GM19240 (cell line): ENCODE data around the gene TMEM115.

ENCODE experiments used
- DNase-seq: peaks from one replicate; pipeline ENCODE4 v3.0.0; 2011; ENCODE audit warnings: low spot score; ENCODE audit not compliant: insufficient read length

TMEM115 gene

DNA sequence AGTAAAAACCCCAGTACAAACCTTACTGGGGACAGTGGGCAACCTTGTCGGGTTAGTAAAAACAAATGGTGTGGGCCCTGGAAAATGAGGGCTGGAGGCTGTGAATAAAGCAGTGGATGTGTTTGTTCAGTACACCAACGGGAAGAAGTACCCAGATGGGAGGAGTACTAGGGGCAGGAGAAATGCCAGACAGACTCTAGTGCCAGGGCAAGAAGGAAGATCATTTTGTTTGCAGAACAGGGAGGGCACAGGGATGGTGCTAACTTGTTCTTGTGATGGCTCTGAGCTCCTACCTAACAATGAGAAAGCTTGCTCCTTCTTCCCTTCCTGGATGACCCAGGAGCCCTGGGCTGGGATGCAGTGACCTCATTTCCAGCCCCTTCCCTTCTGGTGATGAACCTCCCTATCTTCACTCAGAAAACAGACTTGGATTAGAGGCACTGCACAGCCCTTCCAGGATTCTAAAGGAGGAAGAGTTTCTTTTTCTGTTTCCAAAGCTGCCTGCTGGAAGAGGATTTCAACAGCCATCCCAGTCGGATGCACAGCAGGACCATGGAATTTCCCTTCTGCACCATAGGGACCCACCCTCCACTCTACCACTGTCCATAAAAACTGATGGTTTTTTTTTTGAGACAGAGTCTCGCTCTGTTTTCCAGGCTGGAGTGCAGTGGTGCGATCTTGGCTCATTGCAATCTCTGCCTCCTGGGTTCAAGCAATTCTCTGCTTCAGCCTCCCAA, 24.8 kb downstream of the TMEM115 start:
- DNase-seq: no peak

DNA sequence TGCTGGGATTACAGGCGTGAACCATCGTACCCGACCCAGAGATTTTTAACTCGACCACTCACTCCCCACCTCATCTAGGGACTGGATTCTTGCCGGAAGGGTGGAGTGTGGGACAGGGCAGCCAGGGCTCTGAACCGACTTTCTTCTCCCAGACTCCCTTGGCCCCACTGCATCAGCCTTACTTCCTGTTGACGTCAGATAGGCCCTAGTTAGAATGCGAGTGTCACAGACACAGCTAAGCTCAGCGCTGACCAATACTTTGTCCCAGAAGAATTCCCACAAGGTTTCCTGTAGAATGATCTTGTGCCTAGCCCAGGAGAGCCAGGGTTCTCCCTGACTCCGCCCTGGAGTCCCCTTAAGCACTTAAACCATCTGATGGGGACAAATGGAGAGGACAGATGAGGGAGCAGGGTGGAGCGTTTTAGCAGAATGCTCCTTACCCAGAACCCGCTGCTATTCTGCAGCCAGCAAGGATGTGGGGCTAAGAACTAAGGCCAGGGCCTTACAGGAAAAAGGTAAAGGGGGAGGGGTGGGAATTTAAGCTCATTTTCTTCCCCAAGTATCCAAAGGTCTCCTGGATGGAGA, 25.5 kb downstream of the TMEM115 start:
- DNase-seq: no peak

DNA sequence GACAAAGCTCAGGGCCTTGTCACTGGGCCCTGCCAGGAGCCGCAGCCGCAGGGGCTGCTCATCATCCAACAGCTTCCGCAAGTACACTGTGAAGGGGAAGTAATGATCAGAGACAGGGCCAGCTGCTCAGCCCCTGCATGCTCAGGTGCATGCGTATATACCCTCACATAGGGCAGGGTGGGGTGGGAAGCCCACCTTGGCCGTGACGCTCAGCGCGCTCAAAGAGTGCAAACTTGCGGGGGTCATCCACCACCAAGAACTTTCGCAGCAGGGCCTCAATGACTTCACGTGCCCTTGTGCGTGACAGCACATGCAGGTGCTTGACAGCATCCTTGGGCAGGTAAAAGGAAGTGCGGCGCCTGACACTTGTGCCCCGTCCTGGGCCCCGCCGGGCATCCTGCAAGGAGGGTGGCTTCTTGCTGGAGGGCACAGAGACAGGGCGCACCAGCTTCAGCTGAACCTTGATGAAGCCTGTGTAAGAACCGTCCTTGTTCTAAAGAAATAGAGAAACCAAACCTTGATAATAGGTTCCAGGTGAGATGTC, 27.9 kb downstream of the TMEM115 start:
- no peak for DNase-seq

DNA sequence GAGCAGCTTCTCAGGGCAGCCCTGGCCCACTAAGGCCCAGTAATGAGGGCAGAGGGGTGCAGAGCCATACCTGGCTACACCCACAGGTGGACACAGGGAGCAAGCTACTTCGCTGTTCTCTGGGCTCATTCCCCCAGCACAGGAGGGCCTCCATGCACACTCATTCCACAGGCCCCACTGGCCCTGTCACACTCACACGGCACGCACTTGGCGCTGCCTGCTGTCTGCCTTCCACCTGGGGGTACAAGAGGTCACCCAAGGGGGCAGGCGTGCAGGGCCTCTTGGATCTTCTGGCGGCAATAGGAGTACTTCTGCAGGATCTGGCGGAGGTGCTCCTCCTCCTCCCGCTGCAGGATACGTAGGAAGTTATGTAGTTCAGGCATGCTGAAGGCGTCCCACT, 29.0 kb downstream of the TMEM115 start:
- DNase-seq: no peak

DNA sequence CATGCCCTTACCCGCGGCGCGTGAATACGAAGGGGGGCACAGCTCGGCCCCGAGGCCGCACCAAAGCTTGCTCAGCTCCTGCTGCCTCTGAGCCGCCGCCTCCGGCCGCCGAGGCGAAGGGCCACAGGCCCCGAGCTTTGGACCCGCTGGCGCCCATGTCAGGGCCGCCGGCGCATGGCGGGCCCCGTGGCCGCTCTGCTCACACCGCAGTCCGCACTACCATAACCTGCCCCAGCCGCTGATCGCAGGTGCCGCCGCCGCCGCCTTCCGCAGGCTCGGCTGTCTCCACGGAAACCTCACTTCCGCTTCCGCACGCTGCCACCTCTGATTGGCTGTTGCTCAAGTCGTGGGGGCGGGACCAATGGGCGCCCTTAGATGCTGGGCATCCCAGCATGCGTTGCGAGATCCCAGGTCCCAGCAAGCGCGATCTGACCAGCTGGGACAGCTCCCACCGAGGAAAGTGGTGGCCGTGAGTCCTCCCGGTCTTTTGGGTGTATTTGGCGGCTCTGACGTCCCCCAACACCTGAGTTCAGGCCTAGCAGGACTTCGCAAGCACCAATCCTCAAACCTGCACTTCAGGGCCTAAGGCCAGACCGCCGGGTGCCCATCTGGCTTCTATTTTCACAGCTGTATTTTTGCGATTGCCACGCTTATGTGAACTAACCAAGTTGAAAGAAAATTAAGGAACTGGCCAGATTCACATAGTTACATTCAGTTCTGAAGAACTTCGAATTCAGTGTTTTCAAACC, 31.2 kb downstream of the TMEM115 start, which contains the start of gene TUSC2:
Gene TUSC2 (minus strand): TSS at position 281 of the 749 bp plus-strand sequence. CDS start 124 bp downstream, at position 157.
- DNase-seq: peak; percentile 90

DNA sequence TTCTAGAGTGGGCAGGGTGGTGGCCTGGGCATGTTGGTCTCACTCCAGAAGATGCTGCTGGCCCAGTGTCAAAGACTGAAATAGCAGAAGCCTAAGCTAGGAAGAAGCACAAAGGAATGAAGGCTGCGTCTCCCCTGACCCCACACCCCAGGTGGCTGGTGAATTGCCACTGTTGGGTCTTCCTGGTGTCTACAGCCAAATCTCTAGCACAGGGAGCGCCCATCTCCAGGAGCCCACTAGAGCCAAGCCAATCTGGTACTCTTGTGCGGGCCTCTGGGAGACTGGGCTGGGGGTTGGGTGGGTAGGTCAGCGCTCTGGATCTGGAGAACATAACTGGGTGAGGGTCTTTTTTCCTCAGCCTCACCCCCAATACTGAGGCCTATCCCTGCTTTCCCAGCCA, 32.2 kb downstream of the TMEM115 start:
- no peak for DNase-seq

DNA sequence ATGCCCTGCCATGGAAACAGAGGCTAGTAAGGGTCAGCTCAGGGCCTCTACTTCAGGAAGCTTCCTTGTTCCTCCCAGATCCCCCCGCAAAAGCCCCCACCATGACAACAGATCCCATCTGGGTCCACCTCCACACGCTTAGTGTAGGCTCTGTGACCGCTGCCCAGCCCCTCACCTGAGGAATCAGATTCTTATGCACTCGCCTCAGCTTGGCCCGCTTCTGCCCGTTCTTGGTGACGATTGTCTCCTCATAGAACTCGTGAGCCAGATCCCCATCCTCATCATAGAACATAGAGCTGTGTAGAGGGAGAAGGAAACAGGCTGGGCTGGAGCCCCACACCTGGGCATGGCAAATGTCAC, 33.2 kb downstream of the TMEM115 start:
- DNase-seq: no peak

DNA sequence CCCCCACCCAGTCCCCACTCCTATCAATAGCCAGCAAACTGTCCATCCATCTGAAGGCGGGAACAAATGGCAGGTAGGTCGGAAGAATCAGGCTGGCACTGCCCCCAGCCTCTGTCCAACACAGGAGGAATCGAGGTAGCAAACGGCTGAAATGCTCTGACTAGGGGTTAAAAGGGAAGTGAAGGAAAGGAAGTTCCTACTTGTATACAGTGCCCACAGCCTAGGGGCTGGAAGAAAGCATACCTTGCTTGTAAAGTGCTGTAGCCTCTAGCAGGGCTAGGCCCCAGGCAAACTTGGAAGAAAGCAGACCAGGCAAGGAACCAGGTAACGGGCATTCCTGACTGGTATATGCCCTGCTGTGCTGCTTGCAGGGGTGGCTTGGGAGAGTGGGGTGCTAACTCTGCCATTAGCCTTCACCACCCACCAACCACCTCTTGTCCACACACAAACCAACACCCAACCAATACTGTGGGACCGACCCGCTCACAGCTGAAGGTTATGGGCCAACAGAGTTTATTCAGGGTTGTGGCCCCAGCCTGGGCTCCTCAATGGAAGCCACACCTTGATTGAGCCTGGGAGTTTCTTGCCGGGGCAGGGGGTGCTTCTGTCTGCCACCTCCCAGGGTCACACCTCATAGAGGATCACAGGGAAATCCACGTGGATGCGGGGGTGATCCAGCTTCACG, 33.7 kb downstream of the TMEM115 start:
- no peak for DNase-seq

DNA sequence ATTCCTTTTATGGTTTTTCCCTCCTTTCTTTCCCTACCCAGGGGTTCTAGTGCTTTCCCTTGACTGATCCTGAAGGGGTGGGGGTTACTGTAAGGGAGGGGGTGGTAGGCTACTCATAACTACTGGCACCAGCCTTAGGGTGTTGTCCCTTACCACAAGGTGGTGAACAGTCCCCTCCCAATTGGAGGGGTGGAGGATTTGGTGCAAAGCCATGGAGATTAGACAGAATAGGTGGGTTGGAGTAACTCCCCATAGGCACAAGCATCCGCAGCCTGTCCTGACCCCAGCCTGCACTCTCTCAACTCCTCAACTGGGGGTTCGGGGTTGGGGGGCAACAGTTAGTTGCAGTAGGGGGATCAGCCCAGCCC, 34.2 kb downstream of the TMEM115 start:
- DNase-seq: no peak

DNA sequence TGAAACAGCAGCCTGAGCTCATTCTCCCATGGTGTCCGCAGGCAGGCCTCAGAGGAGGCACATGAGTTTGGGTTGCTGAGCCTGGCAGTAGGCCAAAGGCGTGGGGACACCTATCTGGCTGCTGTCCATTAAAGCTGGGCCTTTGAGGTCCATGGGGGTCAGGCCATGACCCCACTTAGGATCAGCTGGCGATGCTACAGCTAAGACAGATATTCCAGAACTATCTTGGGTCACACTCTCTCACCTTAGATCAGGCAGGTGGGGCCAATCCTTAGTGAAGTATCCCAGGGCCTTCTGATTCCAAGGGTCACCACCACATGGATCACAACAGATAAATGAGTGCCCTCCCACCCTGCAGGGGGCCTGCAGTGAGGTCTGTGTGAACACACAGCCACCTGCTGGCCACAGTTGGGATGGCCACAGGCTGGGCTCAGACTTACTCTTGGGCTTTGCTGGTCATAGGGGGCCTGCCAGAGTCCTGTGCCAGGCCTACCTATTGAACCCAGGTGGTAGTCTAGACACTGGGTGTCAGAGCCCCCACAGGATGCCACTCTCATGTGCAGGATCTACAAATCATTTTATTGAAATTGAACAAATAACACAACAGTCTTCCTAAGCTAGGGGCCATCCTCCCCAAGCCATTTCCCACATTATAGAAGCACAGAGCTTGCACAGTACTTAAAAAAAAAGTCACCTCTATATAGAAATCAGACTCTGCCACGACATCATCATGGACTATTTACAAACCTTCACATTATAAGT, 34.8 kb downstream of the TMEM115 start:
- peak; percentile 43 for DNase-seq

DNA sequence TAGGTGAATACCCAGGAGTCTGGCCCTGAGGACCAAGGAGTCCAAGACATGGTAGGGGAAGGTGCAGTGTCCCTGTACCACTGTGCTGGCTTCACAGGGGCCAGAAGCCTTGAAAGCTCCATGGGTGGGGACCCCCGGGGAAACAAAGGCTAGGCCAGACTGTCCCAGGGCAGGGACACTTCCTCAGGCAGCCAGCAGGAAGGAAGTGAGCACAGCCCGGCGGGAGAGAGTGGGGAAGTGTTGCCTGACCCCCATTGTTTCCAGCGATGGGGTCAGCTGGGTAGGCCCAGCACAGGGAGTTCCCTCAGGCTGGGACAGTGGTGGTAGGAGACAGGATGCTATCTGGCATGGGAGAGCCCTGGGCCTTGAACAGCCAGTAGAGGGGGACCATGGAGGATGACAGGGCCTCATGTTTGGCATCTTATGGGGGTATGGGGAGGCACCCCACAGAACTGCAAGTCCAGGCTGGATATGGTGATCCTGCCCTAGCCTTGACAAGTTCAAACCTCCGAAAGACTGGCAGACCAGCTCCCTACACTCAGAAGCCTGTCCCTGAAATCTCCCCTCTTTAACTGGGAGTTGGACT, 35.6 kb downstream of the TMEM115 start:
- no peak for DNase-seq

DNA sequence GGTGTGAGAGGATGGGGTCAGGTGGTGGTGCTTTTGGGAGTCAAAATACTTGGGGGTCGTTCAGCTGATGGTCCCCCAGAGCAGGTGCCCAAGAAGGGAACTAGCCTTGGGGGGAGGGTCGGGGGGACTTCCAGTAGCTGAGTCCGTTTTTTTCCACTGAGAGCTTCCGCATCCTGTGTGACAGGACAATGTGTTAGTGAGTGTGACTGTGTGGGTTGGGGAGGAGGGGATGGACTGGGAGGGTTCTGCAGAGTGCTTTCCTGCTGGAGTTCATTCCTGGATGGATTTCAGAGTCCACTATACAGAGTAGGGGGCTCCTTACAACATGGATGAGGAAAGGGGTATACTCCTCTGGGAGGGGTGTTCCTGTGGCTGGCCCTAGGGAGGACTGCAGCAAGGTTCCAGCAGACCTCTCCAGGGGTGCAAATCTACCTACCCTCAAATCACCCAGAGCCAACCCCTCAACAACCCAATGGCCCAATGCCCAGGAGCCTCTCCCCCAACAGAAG, 36.2 kb downstream of the TMEM115 start:
- no peak for DNase-seq

DNA sequence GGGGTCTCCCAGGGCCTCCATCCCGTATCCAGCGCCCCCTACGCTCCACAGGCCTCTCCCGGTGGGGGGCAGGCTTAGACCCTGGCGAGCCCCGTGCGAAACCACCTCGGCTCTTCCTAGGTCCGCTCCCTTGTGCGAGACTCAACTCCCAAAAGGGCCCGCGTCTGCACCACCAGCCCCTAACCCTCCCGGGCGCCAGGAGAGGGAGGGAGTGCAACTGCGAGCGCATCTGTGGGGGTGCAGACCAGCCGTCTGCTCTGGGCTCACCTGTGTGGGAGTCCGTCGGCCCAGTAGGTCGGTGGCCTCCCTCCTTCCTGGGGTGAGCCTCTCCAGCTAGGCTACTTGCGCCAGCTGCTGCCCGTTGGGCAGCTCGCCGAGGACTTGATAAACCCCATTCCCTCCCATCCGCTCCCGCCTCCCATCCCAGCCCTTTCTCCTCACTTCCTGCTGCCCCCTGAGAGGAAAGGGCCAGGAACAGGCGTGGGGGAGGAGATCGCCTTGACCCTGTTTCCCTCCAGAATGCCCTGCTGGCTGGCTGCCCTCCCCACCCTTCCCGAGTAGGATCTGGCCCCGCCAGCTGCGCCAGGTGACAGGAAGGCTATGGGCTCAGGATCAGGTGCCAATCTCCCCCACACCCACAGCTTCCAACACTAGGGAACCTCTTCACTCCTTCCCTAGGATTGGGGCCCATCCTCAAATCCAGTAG, 36.8 kb downstream of the TMEM115 start, which contains the start of gene HYAL2:
Gene HYAL2 (minus strand): TSS at position 360 of the 706 bp plus-strand sequence. CDS start 2,256 bp downstream, outside the sequence.
- no peak for DNase-seq

DNA sequence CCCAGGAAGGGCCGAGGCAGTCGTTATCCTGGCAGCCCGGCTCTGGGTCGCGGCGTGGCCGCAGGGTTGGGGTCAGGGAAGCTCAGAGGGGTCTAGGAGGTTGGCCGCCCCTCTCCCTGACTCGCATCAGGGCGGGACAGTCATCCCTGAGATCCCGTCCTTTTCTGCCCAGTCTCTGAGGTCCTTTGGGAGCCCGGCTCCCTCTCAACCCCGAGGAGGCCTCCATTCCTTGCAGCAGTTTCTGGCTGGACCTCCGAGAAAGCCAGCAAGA, 37.3 kb downstream of the TMEM115 start:
- DNase-seq: no peak

DNA sequence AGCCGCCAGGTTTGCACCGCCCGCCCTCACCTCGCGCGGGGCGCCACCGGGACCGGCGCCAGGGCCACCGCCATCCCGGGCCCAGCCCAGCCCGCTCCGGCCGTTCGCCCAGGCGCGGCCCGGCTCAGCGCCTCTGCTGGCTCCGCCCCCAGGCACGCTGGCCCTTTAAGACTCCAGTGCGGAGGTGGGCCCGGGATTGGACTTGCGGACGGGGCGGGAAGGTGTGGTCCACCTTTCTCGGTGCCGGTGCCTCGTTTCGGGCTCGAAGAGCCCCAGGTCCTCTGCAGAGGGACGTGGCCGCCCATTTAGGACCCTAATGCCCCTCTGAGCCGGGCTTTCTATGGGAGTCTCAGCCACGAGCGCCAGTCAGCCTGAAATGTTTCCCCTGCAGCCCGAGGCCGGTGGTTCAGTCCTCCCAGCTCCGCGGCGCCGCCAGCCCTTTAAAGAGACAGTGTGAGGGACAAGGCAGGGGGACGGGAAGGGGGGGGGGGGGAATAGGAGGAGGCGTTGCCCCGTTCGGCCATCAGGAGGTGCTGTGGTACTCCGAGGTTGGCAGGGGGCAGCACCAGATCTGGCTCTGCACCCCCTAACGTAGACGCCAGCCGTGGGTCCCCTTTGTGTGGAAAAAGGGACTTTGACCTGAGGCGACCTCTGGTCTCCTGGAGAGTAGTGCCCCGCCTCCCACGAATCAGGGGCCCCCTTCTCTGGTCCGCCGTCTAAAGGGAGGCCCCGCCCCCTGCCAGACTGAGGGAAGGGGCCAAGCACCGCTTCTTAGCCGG, 37.8 kb downstream of the TMEM115 start:
- DNase-seq: peak; percentile 80

DNA sequence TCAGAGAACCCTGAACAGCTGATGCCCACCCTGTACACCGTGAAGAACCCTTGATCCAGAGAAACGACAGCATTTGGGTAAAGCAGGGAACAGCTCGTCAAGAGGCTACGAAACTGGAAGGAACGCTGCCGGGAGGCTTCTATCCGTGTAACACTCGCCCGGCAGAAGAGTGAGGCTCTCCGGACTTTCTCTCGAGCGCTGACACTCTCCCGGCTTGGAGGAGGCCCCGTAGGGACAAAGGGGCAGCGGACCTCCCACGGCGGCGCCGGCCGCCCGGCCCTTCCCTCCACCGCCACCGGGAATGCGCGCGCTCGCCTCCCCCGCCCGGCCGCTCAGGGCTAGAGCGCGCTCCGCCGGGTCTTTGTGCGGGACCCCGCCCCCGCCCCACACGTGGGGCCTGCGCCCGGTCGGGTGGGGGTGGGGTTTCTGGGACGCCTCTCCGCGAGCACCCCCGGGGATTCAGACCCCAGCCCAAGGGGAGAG, 38.4 kb downstream of the TMEM115 start:
- peak; percentile 34 for DNase-seq

DNA sequence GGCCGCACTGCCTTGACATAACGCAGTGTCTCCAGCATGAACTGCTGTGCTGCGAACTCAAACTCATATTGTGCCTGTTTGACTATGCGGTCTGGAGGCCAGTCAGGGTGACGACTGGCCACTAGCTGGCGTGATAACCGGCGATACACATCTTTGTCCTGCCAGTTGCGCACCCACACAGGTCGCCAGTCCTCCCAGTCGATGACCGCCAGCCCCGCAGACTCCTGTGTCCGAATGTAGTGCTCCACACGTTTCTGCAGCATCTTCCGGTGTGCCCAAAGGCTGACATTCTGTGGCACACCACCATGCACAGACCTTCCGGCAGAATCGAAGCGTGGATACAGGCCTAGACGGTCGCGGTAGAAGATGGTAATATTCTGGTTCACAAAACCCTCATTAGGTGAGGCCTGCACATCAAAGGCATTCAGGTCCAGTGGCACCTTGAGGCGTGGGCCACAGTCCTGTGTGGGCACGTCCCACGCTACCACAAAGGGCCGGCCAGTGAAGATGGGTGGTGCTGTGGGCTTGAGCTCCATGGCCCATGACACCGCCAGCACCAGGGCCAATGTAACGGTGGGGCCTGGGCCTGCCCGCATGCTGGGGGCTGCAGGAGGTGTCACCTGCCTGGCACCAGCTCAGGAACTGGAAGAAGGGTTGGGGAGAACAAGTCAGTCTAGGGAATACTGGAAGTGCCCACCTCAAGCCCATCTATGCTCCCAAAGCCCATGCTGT, 39.3 kb downstream of the TMEM115 start:
- DNase-seq: no peak

DNA sequence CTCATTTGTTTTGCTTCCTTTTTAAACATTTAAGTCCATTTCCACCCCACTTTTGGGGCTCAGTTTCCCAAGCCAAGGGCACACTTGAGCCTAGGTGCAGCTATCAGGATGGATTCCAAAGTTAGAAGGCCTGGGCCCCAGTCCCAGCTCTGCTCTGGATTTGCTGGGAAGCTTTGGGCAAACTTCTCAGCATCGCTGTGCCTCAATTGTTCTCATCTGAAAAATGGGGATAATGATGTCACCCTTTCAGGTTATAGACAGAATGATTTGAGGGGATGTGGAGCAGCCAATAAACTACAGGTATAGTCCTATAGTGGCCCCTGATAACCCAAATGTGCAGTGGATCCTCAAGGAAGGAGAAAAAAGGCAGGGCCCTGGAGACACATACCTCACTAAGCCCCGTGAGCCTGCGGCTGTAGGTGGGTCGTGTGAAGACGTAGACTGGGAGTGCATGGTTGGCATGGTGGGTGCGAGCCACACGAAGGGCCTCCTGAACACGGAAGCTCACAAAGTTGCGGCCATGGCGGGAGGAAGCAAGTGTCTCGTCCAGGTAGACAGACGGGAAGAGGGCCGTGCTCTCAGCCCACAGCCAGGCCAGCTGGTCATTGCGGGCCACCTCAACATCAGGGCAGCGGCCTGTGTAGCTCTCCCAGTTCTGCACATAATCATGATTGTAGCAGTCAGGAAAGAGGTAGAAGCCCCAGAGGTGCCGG, 40.0 kb downstream of the TMEM115 start:
- DNase-seq: no peak
